Ishikawa (cell line): ENCODE data around the gene SP1.

Experiments
- CREB1 ChIP-seq: IDR thresholded peaks from 2 replicates; pipeline ENCODE4 v1.6.1; 2012; ENCODE audit warnings: low read depth
- EGR1 ChIP-seq: IDR thresholded peaks from 2 replicates; pipeline ENCODE4 v1.6.1; 2012
- EP300 ChIP-seq: IDR thresholded peaks from 2 replicates; pipeline ENCODE4 v1.6.1; 2012; ENCODE audit warnings: borderline replicate concordance
- MAX ChIP-seq: IDR thresholded peaks from 2 replicates; pipeline ENCODE4 v1.6.1; 2012
- NFIC ChIP-seq: IDR thresholded peaks from 2 replicates; pipeline ENCODE4 v1.6.1; 2012
- RAD21 ChIP-seq: IDR thresholded peaks from 2 replicates; pipeline ENCODE4 v1.6.1; 2012; ENCODE audit warnings: low read depth
- TCF12 ChIP-seq: IDR thresholded peaks from 2 replicates; pipeline ENCODE4 v1.6.1; 2012; ENCODE audit warnings: low read depth
- TEAD4 ChIP-seq: IDR thresholded peaks from 2 replicates; pipeline ENCODE4 v1.6.1; 2012
- USF1 ChIP-seq: IDR thresholded peaks from 2 replicates; pipeline ENCODE4 v1.6.1; 2012
- ZBTB7A ChIP-seq: IDR thresholded peaks from 2 replicates; pipeline ENCODE4 v1.6.1; 2012; ENCODE audit warnings: low read depth

DNA sequence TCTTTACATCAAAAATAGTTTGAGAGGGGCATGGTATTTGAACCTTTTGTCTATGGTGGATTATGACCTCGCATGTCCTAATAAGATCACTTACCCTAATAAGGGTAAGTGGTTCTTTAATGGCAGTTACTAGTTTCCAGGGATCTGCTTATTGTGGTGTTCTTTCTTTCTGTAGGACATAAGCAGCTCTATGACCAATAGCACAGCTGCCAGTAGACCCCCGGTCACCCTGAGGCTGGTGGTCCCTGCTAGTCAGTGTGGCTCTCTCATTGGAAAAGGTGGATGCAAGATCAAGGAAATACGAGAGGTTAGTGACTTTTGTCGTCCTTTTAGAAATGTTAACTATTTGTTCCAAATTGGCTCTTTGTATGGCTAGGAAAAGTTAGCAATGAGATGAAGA, 79.1 kb downstream of the SP1 start:
- TF ChIP-seq EP300, result no peak
- TF ChIP-seq TEAD4, result no peak
- TF ChIP-seq MAX, result no peak
- TF ChIP-seq ZBTB7A, result no peak
- no peak for TF ChIP-seq TCF12
- no peak for TF ChIP-seq CREB1
- TF ChIP-seq USF1, result no peak
- TF ChIP-seq EGR1, result no peak
- no peak for TF ChIP-seq RAD21
- TF ChIP-seq NFIC, result no peak
